GM19351 (cell line): ENCODE data around the gene SLC13A4.
"Not testable (repeated sequence)": the region's sequence is repeated elsewhere in the genome, so short reads cannot be mapped to it uniquely, and the experiment has no call there.

Experiments
- ATAC-seq: cut with Tn5 transposase; IDR thresholded peaks from one replicate; pipeline ENCODE4 v1.9.1; 2021; ENCODE audit warnings: mild to moderate bottlenecking, moderate library complexity; ENCODE audit not compliant: unreplicated experiment

The SLC13A4 gene

GRCh38 chr7:135667626-135668025 lies 60.4 kb downstream of the SLC13A4 start:
- ATAC-seq, result not testable (repeated sequence)

DNA sequence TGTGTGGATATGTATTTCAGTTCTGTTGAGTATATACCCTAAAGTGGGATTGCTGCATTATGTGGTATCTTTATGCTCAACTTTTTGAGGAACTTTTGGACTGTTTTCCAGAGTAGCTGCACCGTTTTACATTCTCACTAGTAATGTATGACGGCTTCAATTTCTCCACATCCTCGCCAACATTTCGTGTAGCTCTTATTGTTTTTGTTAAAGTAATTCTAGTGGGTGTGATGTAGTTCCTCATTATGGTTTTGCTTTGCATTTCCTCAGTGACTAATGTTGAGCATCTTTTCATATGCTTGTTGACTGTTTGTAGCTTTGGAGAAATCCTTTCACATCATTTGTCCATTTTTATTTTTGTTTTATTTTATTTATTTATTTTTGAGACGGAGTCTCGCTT lies 61.1 kb downstream of the SLC13A4 start:
- ATAC-seq, result no peak

DNA sequence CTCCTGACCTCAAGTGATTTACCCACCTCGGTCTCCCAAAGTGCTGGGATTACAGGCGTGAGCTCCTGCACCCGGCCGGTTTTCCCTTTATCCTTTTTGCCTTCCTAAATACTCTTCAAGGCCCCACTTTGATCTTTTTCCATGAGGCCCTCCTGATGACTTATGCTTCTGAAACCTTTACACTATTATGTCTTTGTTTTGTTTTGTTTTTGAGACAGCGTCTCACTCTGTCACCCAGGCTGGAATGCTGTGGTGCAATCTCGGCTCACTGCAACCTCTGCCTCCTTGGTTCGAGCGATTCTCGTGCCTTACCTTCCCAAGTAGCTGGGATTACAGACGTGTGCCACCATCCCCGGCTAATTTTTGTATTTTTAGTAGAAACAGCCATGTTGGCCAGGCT lies 61.8 kb downstream of the SLC13A4 start:
- ATAC-seq, result no peak

DNA sequence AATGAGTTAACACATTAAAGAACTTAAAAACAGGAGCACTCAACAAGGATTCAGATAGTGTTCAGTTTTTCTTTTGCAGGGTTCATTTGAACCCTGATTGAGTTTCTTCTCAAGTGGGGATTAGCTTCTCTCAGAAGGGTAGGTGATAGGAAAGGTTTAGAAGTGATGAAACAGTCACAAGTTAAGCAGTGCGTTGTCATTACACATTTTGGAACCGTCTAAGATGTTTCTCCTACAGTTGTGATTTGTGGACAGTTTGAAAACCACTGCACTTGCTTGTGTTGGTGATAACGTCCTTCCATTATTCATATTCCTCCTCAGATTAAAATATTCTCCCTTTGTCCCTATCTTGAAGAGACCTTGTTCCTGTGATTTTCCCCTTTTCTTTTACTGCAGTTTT lies 62.9 kb downstream of the SLC13A4 start:
- ATAC-seq, result no peak

DNA sequence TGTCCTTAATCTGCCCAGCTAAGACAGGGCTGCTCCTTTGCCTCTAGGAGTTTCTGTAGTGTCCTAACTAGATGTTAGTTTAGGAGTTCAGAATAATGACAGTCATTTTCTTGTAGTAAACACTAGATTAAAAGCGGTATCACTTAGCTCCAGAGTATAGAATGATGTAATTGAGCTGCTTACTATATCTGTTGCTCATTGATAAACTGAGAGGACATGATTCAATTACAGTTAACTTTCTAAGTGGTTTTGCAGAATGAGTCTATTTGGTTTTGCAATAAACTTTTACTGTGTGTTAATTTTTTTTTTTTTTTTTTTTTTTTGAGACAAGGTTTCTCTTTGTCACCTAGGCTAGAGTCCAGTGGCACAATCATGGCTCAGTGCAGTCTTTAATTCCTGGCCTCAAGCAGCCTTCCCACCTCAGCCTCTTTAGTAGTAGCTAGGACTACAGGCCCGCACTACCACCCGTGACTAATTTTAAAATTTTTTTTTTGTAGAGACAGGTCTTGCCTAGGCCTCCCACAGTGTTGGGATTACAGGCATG lies 63.9 kb downstream of the SLC13A4 start:
- ATAC-seq, result no peak

DNA sequence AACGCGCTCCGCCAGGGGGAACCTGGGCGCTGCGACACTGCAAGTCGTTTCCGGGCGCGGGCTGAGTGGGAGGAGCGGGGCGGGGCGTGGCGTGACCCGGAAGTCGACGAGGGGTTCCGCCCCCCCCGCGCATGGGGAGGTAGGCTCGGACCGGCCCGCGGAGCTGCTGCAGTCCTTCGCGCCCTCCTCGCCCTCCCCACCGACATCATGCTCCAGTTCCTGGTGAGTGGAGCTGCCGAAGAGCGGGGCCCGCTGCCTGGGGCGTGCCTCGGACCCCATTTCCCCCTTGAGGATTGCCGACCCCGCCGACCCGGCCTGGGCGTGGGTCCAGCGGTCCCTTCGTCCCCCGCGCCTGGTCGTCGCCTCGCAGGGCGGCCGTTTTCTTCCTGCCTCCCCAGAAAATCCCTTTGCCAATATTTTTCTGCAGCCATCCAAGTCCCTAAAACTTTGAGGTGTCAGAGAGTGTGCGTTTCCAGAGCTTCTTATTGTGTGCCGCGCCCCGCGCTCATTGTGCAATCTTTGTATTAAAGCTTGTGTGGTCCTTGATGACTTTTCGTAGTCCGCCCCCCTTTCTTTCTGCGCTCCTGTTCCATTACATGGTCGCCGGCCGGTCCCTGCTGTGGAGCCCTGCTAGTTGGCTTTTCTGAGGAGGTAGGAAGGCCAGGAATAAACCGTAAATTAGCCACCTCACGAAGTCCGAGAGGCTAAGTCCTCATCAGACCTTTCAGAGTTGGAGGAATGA lies 65.4 kb downstream of the SLC13A4 start, which contains the start of gene STMP1:
STMP1 (plus strand) TSS at position 142 of the 742 bp plus-strand sequence.
- ATAC-seq, result peak; percentile 93

- no peak for ATAC-seq
Measured at GRCh38 chr7:135662123-135662372, 65.9 kb downstream of the SLC13A4 start.

GRCh38 chr7:135661311-135662122 lies 66.5 kb downstream of the SLC13A4 start:
- peak; percentile 0 for ATAC-seq

GRCh38 chr7:135659159-135659846 lies 68.7 kb downstream of the SLC13A4 start:
- ATAC-seq, result no peak

GRCh38 chr7:135658564-135658963 lies 69.4 kb downstream of the SLC13A4 start:
- ATAC-seq, result no peak

- no peak for ATAC-seq
Measured at GRCh38 chr7:135653340-135654080, 74.5 kb downstream of the SLC13A4 start.

- ATAC-seq, result no peak
Measured at GRCh38 chr7:135650831-135651573, 77.0 kb downstream of the SLC13A4 start.

GRCh38 chr7:135648235-135648634 lies 79.8 kb downstream of the SLC13A4 start:
- no peak for ATAC-seq

DNA sequence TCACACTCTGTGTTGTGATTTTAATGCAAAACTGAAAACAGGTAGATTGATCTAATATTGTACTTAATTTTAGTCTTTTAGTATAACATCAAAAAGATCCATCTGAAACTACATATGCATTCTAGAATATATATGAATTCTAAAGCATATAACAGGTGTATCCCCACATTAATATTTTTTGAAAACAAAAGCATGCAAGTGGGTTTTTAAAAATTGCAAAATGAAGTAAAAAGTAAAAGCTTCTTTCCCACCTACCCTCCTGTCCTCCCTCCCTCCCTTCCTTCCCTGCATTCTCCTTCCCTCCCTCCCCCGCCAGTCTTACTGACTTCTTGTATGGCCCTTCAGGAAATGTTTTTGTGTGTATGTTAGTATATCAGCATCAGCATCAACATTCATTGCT lies 80.2 kb downstream of the SLC13A4 start:
- ATAC-seq, result no peak

- peak; percentile 66 for ATAC-seq
Measured at GRCh38 chr7:135645296-135645904, 82.6 kb downstream of the SLC13A4 start.

DNA sequence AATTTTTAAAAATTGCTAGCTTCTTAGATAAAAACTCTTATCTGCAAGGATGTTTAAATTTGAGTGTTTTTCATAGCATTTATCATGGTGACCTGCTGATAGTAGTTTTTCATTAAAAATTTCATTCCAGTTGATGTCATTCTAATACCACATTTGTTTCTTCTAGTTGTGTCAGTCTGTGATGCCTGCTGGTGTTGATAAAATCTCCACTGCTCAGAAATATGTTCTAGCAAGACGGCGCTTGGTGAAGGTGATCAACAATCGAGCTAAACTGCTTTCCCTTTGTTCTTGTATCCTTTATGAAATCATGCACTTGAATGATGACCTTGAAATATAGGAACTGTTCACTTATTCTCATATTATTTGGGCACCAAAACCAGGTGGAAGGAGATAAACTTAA lies 83.3 kb downstream of the SLC13A4 start:
- ATAC-seq, result no peak

GRCh38 chr7:135644154-135644553 lies 83.8 kb downstream of the SLC13A4 start:
- no peak for ATAC-seq

DNA sequence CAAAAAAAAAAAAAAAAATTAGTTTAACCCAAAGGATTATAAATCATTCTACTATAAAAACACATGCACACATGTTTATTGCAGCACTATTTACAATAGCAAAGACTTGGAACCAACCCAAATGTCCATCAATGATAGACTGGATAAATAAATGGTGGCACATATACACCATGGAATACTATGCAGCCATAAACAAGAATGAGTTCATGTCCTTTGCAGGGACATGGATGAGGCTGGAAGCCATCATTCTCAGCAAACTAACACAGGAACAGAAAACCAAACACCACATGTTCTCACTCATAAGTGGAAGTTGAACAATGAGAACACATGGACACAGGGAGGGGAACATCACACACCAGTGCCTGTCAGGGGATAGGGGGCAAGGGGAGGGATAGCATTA lies 88.3 kb downstream of the SLC13A4 start:
- ATAC-seq, result not testable (repeated sequence)

GRCh38 chr7:135634191-135634878 lies 93.7 kb downstream of the SLC13A4 start:
- no peak for ATAC-seq
